Measurements from ENCODE around the gene RBMXL3. TPM values are rescaled to one million over a fixed set of nuclear protein-coding genes. Genes with fewer than 3 reads are reported as not detected.

RBMXL3 gene
- total RNA-seq, 2 donors from 2014 or later = not detected

DNA sequence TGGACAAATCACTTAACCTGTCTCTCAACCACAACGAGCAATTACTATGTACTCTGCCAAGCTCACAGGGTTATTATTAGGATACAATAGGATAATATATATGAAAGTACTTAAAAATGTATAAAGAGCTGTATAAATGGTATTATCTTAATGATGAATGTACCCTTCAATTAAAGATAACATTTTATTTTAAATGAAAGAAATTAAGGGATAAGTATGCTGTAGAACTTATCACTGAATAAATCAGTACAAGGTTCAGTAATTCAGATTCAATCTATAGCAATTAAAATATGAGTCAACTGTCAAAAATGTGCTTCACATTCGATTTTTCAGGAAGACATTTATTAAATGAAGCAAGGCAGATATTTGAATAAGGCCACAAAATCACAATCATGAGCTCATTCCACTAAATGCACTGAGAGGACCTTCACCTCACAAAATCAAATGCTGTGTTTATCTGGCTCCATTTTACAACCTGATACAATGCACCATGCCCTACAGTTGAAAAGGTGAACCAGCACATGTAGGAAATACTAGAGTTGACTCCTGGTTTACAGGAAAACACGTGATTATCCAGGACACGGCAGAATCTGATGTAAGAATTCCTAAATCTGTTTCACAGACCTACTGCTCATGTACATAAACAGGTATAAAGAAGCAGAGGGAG, 40.3 kb downstream of the RBMXL3 start:
- intact Hi-C loops (cut with DNase I, micrococcal nuclease) = no loop called here
- DNase-seq (no peak), ATAC-seq (no peak)

DNA sequence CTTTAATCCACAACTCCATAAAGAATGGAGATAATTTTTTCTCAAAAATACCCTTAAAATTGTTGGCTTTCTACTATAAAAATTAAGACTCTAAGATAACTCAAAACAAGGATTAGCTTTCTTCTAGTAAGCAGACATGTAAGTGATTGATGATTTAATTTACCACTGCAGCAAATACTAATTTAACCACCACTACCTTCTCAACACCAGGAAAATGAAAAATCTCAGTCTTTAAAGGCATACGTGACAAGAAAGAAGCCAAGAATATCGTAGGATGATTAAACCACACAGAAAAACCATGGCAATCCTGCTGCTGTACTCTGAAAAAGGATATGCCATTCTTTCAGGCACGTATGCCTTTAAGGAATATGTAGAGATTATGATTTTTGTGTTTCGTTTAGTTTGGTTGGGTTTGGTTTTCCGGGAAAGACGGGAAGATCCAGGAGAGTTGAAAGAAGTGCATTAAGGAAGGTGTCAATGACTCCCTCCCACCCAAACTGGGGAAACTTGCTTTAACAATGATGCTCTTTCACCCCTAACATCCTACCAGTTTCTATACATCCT, 43.8 kb downstream of the RBMXL3 start:
- no peak for DNase-seq
- intact Hi-C loops (cut with DNase I, micrococcal nuclease) = no loop called here
- no peak for ATAC-seq

DNA sequence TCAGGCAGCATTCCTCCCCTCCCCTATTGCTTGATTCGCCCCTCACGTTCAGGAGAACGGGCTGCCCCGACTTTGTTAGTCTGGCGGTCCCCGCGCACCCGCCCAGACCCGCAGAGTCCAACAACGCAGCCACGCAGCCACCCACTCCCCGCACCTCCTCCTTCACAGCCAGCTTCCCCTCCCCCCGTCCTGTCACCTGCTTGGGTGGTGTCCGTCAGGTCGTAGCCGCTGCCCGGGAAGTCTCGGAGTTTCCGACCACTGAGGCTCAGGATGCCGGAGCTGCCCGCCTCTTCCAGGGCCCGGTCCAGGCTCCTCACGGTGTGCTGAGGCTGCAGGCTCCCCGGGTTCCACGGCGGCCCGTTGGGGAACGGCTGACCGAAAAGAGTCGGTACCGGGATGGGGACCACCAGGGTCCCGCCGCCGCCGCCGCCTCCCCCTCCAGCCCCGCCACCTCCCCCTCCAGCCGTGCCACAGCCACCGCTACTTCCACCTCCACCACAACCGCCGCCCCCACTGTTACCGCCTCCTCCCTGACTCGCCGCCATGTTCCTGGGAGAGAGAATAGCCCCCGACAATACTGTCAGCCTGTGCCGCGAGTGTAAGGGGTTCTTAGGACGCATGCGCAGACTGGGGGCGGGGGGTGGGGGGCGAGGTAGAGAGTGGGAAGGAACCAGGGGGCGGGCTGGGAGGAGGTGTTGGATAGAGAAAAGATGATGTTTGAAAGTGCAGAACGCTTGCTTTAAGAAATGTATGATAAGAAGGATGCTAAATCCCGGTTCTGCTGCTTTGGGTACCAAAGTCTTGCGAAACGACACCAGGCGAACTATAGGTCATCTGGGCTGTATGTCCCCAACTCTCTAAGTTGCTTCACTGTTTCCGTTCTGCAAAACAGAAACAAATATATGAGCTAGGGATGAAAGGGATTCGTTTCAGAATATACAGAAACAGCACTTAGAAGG, 44.6 kb downstream of the RBMXL3 start, which contains the start of gene LRCH2:
TSS of gene LRCH2 (minus strand) at position 600 of the 959 bp plus-strand sequence. CDS start at position 545, 55 bp downstream.
- intact Hi-C loops (cut with DNase I, micrococcal nuclease) = no loop called here
- ATAC-seq (no peak), DNase-seq (peak; percentile 6 to 32)

DNA sequence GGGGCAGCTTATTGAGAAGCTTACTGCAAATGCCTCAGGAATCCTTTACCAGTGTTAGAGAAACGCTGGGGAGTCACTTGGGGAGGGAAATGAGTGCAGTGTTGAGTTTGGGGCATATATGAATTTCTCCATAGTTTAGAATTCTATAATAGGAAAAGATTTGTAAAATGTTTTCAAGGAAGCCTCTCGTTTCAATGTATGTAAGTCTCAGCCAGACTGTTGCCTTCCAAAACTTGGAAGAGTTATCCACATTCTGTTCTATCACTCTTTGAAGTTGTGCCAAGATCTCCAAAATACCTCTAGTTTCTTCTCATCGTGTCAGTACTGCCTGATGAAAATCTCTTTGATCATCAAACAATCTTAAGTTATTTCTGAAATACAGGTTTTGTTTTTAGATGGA, 45.3 kb downstream of the RBMXL3 start:
- no peak for DNase-seq
- ATAC-seq = no peak
- intact Hi-C loops (cut with DNase I, micrococcal nuclease) = no loop called here

DNA sequence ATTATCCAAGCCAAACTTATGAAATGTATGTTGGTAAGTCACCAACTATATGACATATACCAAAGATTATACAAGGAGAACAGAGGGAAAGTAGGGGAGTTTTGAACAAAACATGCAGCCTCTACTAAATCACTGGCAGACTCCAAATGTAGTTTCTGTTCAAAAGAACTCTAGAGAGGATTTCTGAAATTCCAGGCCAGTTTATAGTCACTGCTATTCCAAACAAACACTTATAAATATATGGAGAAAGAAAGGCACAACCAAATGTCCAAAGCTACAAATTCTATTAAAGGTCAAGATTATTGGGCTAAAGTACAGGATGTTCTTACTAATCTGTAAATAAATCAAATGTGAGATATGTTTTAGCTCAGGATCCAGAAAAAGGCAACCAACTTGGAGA, 47.4 kb downstream of the RBMXL3 start:
- intact Hi-C loops (cut with DNase I, micrococcal nuclease) = no loop called here

GRCh38 chrX:115237056-115237455, 47.8 kb downstream of the RBMXL3 start:
- no peak for ATAC-seq
- intact Hi-C loops (cut with DNase I, micrococcal nuclease) = no loop called here
- no peak for DNase-seq

More for the DNA sequence above, 47.4 kb downstream of the RBMXL3 start:
- no peak for ATAC-seq
- DNase-seq = no peak

Other genes starting within 250 kb of the RBMXL3 start
- under 1 TPM; 0.34 to 0.95 TPM for gene IL13RA2, start 171.8 kb upstream of the RBMXL3 start, total RNA-seq
- 1 to 10 TPM in 1 of 2 donors, under 1 TPM in 1; 0.61 to 2.2 TPM for gene LRCH2, start 44.7 kb downstream of the RBMXL3 start, total RNA-seq
- not detected for gene LUZP4, start 100.3 kb downstream of the RBMXL3 start, total RNA-seq